Panc1 (cell line): Measurements from ENCODE around the gene SLC2A6. TPM values are rescaled to one million over a fixed set of nuclear protein-coding genes. Genes with fewer than 3 reads are reported as not detected.

Experiments used
- ATAC-seq: fragments of 200-7000 bp; cut with Tn5 transposase; 2 replicates; pipeline ENCODE4 v1.9.1; 2020; ENCODE audit warnings: mild to moderate bottlenecking, moderate library complexity
- BruUV-seq: library from RNA; stranded (reverse); fragments of 400-500 nt; replicated peaks from 2 replicates; lab custom pipeline; 2021; lab: Mats Ljungman, UMichigan
- CTCF ChIA-PET: fragments of 300-600 bp; sonication (Branson Sonifier 250); formaldehyde crosslinking; loops from one replicate; lab custom pipeline; 2022; ENCODE audit warnings: antibody characterized with exemption; lab: Charles Lee
- POLR2A ChIA-PET: fragments of 300-600 bp; sonication (Branson Sonifier 250); formaldehyde crosslinking; loops from one replicate; lab custom pipeline; 2022; ENCODE audit warnings: antibody characterized with exemption; lab: Charles Lee
- DNase-seq: peaks from one replicate; pipeline ENCODE4 v3.0.0-alpha.2; 2010; ENCODE audit warnings: low read depth, low spot score
- H3K27ac ChIP-seq: 2 replicates; pipeline ENCODE4 v1.5.1; 2011; ENCODE audit warnings: mild to moderate bottlenecking, low read length, inconsistent platforms
- H3K27me3 ChIP-seq: fragments of 200-500 bp; sonication (Bioruptor generic); 2 replicates; pipeline ENCODE4 v1.6.0; 2014; ENCODE audit warnings: low read length, inconsistent platforms; ENCODE audit not compliant: control insufficient read depth, insufficient read depth
- H3K36me3 ChIP-seq: fragments of 200-500 bp; sonication (Bioruptor generic); 2 replicates; pipeline ENCODE4 v1.5.1; 2014; ENCODE audit warnings: inconsistent platforms, mild to moderate bottlenecking, low read length, moderate library complexity; ENCODE audit not compliant: control insufficient read depth, insufficient read depth
- H3K4me1 ChIP-seq: 2 replicates; pipeline ENCODE4 v1.5.1; 2011; ENCODE audit warnings: inconsistent platforms, mild to moderate bottlenecking, low read length, moderate library complexity; ENCODE audit not compliant: control insufficient read depth, insufficient read depth
- H3K4me3 ChIP-seq, 2 experiments: 2 replicates each; pipeline ENCODE4 v1.5.1; 2011 to 2012; ENCODE audit warnings: low read depth in 2 of 2, low read length in 2 of 2, mild to moderate bottlenecking in 2 of 2, inconsistent platforms in 1 of 2, moderate library complexity in 1 of 2
- H3K9me3 ChIP-seq: fragments of 200-500 bp; sonication (Bioruptor generic); 2 replicates; pipeline ENCODE4 v1.5.1; 2014; ENCODE audit warnings: low read depth, mild to moderate bottlenecking, inconsistent platforms, low read length, moderate library complexity; ENCODE audit not compliant: control insufficient read depth, insufficient read depth
- POLR2AphosphoS5 ChIP-seq: IDR thresholded peaks from 2 replicates; pipeline ENCODE4 v1.6.1; 2012; ENCODE audit warnings: mild to moderate bottlenecking, low read depth, low read length, moderate library complexity
- SIN3A ChIP-seq: IDR thresholded peaks from 2 replicates; pipeline ENCODE4 v1.6.1; 2012; ENCODE audit warnings: low read depth, mild to moderate bottlenecking, low read length, moderate library complexity, borderline replicate concordance; ENCODE audit not compliant: insufficient read depth
- TCF7L2 ChIP-seq: IDR thresholded peaks from 2 replicates; pipeline ENCODE4 v1.6.1; 2011; ENCODE audit warnings: mild to moderate bottlenecking, low read depth, low read length, inconsistent platforms
- in situ Hi-C: cut with HindIII; loops from 2 replicates; pipeline ENCODE4 v1.10.0; 2016; ENCODE audit warnings: low sequenced_read_pairs, low pct_unique_long_range_greater_than_20kb
- intact Hi-C: fragments of 100-400 bp; cut with micrococcal nuclease; formaldehyde crosslinking; loops from one replicate; pipeline ENCODE4 v1.10.0; 2022; ENCODE audit not compliant: unreplicated experiment
- total RNA-seq: library from RNA; stranded (reverse); gene quantifications from one replicate; pipeline ENCODE4 v1.2.1, GENCODE V29; 2021; ENCODE audit not compliant: unreplicated experiment
- TF ChIP-seq, protein P1 (sequence below): fragments of 450-650 bp; IDR thresholded peaks from 2 replicates; pipeline ENCODE4 v1.5.1; 2017; ENCODE audit warnings: mild to moderate bottlenecking
- TF ChIP-seq, protein P2 (sequence below), 2 experiments: IDR thresholded peaks; 2 replicates each; pipeline ENCODE4 v1.6.1; 2011 to 2012; ENCODE audit warnings: low read depth in 2 of 2, control low read depth in 1 of 2, low read length in 1 of 2, mild to moderate bottlenecking in 1 of 2, moderate library complexity in 1 of 2; ENCODE audit not compliant: insufficient read depth in 1 of 2

SLC2A6 gene
- total RNA-seq, 1 experiment from 2014 or later: 48.2 TPM

DNA sequence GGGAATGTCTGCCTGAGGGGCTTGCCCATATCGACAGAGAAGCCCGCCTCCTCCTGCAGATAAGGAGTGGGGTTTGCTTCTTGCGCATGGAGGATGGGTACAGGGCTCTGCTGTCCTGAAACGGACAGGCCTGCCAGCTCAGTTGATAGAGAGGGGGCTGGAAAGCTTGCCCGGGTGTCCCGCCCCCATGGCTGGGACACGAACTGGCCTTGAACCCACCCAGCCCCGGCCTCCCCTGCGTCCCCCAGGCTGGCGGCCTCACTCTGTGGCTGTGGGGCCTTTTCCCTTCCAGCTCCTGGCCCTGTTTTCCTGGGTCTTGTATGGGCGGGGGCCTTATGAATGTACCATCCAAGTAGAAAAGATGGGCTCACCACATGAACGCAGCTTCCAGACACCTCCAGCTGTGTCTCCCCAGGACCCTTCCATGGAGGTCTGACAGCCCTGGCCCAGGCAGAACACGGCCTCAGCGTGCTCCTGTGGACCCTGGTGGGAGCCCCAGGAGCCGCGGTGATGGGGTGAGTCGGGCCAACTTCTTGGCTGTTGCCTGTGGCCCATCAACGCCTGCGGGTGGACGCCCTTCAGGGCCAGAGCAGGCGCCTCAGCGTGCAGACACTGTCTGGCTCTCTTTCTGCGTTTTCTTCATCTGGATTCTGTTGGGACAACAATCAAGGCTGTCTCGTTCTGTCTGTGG is 15.9 kb upstream of the SLC2A6 start:
- TF ChIP-seq POLR2AphosphoS5 (no peak), SIN3A (no peak), TCF7L2 (no peak)
- TF ChIP-seq, protein P1, sequence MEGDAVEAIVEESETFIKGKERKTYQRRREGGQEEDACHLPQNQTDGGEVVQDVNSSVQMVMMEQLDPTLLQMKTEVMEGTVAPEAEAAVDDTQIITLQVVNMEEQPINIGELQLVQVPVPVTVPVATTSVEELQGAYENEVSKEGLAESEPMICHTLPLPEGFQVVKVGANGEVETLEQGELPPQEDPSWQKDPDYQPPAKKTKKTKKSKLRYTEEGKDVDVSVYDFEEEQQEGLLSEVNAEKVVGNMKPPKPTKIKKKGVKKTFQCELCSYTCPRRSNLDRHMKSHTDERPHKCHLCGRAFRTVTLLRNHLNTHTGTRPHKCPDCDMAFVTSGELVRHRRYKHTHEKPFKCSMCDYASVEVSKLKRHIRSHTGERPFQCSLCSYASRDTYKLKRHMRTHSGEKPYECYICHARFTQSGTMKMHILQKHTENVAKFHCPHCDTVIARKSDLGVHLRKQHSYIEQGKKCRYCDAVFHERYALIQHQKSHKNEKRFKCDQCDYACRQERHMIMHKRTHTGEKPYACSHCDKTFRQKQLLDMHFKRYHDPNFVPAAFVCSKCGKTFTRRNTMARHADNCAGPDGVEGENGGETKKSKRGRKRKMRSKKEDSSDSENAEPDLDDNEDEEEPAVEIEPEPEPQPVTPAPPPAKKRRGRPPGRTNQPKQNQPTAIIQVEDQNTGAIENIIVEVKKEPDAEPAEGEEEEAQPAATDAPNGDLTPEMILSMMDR: no peak
- TF ChIP-seq, protein P2, sequence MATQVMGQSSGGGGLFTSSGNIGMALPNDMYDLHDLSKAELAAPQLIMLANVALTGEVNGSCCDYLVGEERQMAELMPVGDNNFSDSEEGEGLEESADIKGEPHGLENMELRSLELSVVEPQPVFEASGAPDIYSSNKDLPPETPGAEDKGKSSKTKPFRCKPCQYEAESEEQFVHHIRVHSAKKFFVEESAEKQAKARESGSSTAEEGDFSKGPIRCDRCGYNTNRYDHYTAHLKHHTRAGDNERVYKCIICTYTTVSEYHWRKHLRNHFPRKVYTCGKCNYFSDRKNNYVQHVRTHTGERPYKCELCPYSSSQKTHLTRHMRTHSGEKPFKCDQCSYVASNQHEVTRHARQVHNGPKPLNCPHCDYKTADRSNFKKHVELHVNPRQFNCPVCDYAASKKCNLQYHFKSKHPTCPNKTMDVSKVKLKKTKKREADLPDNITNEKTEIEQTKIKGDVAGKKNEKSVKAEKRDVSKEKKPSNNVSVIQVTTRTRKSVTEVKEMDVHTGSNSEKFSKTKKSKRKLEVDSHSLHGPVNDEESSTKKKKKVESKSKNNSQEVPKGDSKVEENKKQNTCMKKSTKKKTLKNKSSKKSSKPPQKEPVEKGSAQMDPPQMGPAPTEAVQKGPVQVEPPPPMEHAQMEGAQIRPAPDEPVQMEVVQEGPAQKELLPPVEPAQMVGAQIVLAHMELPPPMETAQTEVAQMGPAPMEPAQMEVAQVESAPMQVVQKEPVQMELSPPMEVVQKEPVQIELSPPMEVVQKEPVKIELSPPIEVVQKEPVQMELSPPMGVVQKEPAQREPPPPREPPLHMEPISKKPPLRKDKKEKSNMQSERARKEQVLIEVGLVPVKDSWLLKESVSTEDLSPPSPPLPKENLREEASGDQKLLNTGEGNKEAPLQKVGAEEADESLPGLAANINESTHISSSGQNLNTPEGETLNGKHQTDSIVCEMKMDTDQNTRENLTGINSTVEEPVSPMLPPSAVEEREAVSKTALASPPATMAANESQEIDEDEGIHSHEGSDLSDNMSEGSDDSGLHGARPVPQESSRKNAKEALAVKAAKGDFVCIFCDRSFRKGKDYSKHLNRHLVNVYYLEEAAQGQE (IDR thresholded peaks at IDR 0.05; ENCODE audit: insufficient read depth in 1 of 2, low read depth in 2 of 2, low read length in 1 of 2): no peak
- no peak overlapping the region for H3K4me3 ChIP-seq
- CTCF ChIA-PET: no interaction called here
- no TSS peak for BruUV-seq
- ATAC-seq: no peak
- H3K4me1 ChIP-seq: no peaks in the 10 kb centered on the region; the same call in 1 of the 2 replicates
- H3K27ac ChIP-seq: no peak overlapping the region
- no peaks in the 10 kb centered on the region for H3K27me3 ChIP-seq
- POLR2A ChIA-PET: no interaction called here
- DNase-seq: no peak
- in situ Hi-C loops (no loop called here), intact Hi-C loops (no loop called here)
- no peaks in the 10 kb centered on the region for H3K36me3 ChIP-seq
- no peaks in the 10 kb centered on the region for H3K9me3 ChIP-seq

DNA sequence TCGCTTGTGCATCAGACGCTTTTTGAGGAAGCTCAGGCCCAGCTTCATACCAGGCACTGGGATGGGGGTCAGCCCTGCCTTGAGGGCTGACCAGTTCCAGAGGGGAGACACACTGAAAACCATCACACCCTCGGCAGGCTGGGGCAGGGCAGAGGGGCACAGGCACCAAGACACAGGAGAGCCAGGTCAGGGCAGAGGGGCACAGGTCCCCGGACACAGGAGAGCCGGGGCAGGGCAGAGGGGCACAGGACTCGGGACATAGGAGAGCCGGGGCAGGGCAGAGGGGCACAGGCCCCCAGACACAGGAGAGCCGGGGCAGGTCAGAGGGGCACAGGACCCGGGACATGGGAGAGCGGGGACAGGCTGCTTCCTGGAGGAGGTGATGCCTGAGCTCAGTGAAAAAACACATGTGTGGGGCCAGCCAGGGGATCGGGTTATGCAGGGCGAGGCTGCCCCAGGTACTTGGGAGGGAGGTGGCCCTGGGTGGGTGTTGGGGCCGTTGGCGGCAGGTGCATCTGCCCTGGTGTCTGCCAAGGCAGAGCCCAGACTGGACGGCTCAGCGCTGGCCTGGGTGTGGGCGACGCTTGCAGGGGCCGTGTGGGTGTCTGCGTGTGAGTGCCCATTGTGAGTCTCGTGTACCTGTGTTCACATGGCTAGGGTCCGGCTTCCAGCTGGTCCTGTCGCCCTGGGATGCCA is 15.1 kb upstream of the SLC2A6 start:
- intact Hi-C loops: no loop called here
- H3K9me3 ChIP-seq: no peaks in the 10 kb centered on the region
- BruUV-seq: no TSS peak
- H3K4me1 ChIP-seq: no peaks in the 10 kb centered on the region; the same call in 1 of the 2 replicates
- TF ChIP-seq, protein P2 (IDR thresholded peaks at IDR 0.05; ENCODE audit: insufficient read depth in 1 of 2, low read depth in 2 of 2, low read length in 1 of 2): no peak
- no peak for TF ChIP-seq SIN3A
- TF ChIP-seq TCF7L2: no peak
- no peak for TF ChIP-seq POLR2AphosphoS5
- TF ChIP-seq, protein P1: no peak
- POLR2A ChIA-PET: no interaction called here
- no peaks in the 10 kb centered on the region for H3K27me3 ChIP-seq
- no peak for DNase-seq
- no peak overlapping the region for H3K27ac ChIP-seq
- no peak for ATAC-seq
- in situ Hi-C loops: no loop called here
- CTCF ChIA-PET: no interaction called here
- no peak overlapping the region for H3K4me3 ChIP-seq
- H3K36me3 ChIP-seq: no peaks in the 10 kb centered on the region
